PC-9 (cell line): ENCODE data around the gene LRRC56.

ENCODE experiments used
- EZH2 ChIP-seq: fragments of 200-600 bp; sonication (generic); IDR thresholded peaks from 2 replicates; pipeline ENCODE4 v1.8.0; 2017; ENCODE audit warnings: antibody characterized with exemption, low read depth
- TF ChIP-seq, protein P1 (sequence below): fragments of 200-600 bp; sonication (generic); conservative IDR thresholded peaks from 2 replicates; pipeline ENCODE4 v1.6.1; 2017; ENCODE audit warnings: mixed run types, antibody characterized with exemption, mild to moderate bottlenecking, moderate library complexity

DNA sequence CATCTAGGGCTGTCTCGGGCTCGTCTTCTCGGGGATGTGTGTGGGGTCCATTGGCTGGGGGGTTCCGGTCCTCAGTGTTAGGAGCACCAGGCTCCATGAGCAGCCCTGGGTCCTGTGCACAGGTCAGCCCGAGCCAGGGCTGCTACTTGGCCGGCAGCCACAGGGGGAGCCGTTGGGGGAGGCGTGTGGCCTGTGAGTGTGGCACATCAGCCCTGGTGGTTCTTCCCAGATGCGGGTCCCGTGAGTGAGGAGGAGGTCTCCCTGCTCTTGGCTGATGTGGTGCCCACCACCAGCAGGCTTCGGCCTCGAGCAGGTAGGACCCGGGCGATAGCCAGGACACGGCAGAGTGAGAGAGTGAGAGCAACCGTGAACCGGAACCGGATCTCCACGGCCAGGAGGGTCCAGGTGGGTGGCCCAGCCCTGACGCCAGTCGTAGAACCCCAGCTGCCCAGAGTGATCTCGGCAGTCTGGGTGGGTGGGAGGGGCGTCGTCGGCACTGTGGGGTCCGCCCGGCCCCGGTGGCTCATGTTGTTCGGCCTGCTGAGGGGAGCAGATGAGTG, 59.9 kb downstream of the LRRC56 start:
- TF ChIP-seq, protein P1, sequence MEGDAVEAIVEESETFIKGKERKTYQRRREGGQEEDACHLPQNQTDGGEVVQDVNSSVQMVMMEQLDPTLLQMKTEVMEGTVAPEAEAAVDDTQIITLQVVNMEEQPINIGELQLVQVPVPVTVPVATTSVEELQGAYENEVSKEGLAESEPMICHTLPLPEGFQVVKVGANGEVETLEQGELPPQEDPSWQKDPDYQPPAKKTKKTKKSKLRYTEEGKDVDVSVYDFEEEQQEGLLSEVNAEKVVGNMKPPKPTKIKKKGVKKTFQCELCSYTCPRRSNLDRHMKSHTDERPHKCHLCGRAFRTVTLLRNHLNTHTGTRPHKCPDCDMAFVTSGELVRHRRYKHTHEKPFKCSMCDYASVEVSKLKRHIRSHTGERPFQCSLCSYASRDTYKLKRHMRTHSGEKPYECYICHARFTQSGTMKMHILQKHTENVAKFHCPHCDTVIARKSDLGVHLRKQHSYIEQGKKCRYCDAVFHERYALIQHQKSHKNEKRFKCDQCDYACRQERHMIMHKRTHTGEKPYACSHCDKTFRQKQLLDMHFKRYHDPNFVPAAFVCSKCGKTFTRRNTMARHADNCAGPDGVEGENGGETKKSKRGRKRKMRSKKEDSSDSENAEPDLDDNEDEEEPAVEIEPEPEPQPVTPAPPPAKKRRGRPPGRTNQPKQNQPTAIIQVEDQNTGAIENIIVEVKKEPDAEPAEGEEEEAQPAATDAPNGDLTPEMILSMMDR: no peak; the same call in 1 of the 2 replicates
- no peak for TF ChIP-seq EZH2
